AG10803 (cell line): ENCODE measurements around the gene MIB1.
"Not testable (repeated sequence)": the region's sequence is repeated elsewhere in the genome, so short reads cannot be mapped to it uniquely, and the experiment has no call there.

Experiments
- DNase-seq: peaks from one replicate; pipeline ENCODE4 v3.0.0; 2010; ENCODE audit warnings: low read depth
- H3K4me3 ChIP-seq: 2 replicates; pipeline ENCODE4 v1.5.1; 2011; ENCODE audit warnings: mild to moderate bottlenecking, low read length, control low read depth
- CTCF ChIP-seq: conservative IDR thresholded peaks from 2 replicates; pipeline ENCODE4 v1.5.1; 2011; ENCODE audit warnings: mild to moderate bottlenecking, low read length, control low read depth, inconsistent platforms

MIB1 gene

DNA sequence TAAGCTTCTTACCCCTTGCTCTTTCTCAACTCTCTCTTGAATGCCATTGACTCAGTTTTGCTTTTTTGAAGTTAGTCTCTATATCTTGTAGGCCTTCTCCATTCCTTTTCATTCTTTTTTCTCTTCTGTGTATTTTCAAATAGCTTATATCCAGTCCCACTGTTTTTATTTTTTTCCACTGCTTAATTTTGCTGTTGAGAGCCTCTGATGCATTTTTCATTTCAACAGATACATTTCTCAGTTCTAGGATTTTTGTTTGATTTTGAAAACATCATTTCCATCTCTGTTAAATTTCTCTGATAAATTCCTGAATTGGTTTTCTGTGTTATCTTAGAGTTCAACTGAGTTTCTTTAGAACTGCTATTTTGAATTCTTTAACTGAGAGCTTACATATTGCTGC lies 45.9 kb downstream of the MIB1 start:
- DNase-seq, result no peak
- no peak overlapping the region for H3K4me3 ChIP-seq
- no peak for TF ChIP-seq CTCF

DNA sequence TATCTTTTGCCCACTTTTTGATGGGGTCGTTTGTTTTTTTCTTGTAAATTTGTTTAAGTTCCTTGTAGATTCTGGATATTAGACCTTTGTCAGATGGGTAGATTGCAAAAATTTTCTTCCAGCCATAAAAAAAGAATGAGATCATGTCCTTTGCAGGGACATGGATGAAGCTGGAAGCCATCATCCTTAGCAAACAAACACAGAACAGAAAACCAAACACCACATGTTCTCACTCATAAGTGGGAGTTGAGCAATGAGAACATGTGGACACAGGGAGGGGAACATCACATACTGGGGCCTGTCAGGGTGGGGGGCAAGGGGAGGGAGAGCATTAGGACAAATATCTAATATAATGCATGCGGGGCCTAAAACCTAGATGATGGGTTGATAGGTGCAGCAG lies 55.5 kb downstream of the MIB1 start:
- DNase-seq, result not testable (repeated sequence)

GRCh38 chr18:21798126-21798525 lies 57.5 kb downstream of the MIB1 start:
- no peak for TF ChIP-seq CTCF
- no peak overlapping the region for H3K4me3 ChIP-seq
- DNase-seq, result no peak

More for the DNA sequence above, 55.5 kb downstream of the MIB1 start:
- not testable (repeated sequence) for H3K4me3 ChIP-seq

DNA sequence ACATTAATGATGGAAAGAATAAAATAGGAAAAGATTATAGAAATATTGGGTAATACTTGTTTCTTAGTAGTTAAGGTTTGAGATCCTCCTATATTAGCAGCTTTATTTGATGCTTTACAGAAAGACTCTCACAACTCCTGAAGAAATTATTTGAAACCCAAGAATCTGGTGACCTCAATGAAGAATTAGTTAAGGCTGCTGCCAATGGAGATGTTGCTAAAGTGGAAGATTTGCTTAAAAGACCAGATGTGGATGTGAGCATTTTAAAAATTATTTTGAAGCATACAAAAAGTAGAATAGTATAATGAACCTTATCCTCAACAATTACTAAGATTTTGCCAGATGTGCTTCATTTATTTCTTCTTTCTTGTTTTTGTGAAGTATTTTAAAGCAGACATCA lies 59.1 kb downstream of the MIB1 start:
- peak; percentile 24 for DNase-seq
- no peak for TF ChIP-seq CTCF
- no peak overlapping the region for H3K4me3 ChIP-seq

DNA sequence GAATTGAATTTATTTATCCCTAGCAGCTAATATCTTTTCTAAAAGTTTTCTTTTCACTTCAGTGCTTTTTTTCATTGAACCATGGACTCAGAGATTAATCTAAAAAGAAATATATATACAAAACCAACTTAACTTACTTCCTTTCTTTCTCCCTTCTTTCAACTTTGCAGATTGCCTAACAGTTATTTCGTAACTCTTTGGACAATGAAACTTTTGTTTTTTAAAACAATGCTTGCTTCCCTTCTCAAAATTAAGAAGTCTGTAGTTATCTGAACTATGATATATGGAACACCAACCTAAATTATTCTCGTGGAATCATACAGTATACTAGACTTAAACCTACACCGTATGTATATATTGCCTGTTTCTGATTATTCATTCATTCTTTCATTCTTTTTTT lies 62.9 kb downstream of the MIB1 start:
- no peak for TF ChIP-seq CTCF
- DNase-seq, result peak; percentile 40

DNA sequence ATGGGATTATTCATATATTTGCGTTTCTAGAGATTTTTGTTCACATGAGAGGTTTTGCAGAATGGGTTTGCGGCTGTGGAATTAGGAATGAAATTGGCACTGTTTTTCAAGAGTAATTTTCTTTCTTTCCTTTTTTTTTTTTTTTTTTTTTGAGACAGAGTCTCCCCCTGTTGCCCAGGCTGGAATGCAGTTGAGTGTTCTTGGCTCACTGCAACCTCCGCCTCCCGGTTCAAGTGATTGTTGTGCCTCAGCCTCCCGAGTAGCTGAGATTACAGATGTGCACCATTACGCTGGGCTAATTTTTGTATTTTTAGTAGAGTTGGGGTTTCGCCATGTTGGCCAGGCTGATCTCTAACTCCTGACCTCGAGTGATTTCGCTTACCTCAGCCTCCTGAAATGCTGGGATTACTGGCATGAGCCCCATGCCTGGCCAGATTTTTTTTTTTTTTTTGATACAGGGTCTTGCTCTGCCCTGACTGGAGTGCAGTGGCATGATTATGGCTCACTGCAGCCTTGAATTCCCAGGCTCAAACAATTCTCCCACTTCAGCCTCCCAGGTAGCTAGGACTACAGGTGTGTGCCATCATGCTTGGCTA lies 65.3 kb downstream of the MIB1 start:
- no peak for TF ChIP-seq CTCF
- DNase-seq, result no peak
- no peak overlapping the region for H3K4me3 ChIP-seq

More for the DNA sequence above, 62.9 kb downstream of the MIB1 start:
- no peak overlapping the region for H3K4me3 ChIP-seq

- TF ChIP-seq CTCF, result no peak
- no peak overlapping the region for H3K4me3 ChIP-seq
- DNase-seq, result no peak
These were observed 67.6 kb downstream of the MIB1 start for GRCh38 chr18:21808185-21808584.

DNA sequence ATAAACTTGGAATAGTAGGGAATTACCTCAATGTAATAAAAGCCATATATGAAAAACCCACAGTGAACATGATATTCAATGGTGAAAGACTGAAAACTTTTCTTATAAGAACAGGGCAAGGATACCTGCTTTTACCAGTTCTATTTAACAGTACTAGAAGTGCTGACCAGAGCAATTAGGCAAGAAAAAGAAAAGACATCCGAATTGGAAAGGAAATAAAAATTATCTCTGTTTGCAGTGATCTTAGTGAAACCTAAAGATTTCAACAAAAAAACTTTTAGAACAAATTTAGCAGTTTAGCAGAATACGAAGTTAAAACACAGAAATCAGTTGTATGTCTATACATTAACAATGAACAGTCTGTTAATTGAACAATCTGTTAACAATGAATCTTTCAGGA lies 69.1 kb downstream of the MIB1 start:
- TF ChIP-seq CTCF, result no peak
- no peak overlapping the region for H3K4me3 ChIP-seq
- no peak for DNase-seq
